ENCODE measurements around the gene DDIAS.
"Not testable (repeated sequence)": the region's sequence is repeated elsewhere in the genome, so short reads cannot be mapped to it uniquely, and the experiment has no call there.

DDIAS gene, protein sequence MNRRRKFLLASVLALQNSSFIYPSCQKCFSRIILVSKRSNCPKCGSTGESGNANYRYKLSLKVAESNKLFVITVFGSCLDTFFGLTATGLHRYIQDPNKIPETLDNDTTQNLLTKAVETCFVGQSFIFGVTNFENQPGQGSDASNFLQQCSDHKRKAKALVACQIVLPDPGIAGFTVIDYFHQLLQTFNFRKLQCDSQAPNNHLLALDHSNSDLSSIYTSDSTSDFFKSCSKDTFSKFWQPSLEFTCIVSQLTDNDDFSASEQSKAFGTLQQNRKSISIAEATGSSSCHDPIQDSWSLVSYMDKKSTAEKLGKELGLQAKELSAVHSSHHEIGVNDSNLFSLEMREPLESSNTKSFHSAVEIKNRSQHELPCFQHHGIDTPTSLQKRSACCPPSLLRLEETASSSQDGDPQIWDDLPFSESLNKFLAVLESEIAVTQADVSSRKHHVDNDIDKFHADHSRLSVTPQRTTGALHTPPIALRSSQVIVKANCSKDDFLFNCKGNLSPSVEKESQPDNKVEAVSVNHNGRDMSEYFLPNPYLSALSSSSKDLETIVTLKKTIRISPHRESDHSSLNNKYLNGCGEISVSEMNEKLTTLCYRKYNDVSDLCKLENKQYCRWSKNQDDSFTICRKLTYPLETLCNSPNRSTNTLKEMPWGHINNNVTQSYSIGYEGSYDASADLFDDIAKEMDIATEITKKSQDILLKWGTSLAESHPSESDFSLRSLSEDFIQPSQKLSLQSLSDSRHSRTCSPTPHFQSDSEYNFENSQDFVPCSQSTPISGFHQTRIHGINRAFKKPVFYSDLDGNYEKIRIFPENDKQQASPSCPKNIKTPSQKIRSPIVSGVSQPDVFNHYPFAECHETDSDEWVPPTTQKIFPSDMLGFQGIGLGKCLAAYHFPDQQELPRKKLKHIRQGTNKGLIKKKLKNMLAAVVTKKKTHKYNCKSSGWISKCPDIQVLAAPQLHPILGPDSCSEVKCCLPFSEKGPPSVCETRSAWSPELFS

DNA sequence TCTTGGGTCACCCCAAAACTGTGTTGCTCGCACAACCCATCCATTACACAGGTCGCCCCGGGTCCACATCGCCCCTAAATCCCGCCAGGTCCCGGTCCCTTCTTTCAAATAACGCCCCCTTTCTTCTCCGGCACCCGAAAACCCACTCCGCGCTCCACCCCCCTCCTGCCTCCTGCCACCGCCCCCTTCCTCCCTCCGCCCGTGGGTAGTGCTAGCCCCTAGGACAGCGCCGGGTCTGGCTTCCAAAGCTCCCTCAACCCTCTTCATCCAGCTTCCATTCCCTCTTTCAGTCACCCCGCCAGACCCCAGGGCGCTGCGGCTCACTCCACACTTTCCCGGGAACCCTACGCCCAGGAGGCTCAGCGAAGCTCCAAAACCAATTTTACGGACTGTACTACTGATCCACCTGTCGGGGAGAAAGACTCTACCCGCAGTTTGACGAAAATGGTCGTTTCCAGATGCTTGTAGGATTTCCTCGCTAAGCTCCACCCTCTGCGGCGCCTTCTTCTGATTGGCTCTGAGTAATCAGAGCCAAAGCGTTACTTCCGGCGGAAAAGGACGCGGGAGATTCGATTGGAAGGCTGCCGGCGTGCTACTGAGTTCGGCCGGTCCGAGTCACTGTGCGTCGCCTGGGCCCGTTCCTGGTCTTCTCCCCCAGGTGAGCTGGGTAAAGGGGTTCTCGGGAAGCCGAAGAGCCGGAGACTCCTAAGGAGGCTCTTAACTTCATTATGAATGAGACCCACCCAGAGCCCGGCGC lies at the start of gene DDIAS:
Gene DDIAS (plus strand): TSS at position 572 of the 757 bp plus-strand sequence. CDS start 13,003 bp downstream, outside the sequence.
- Histone ChIP-seq H3K36me3 (ENCODE audit: insufficient read depth, insufficient read length, low read length) (no peaks in the 10 kb centered on the region), H3K4me3 (ENCODE audit: insufficient read length, low read depth) (peak within 1 kb of the TSS; percentile 81), H3K9me3 (ENCODE audit: insufficient read depth, low read length) (no peaks in the 10 kb centered on the region), H3K4me1 (ENCODE audit: insufficient read depth, insufficient read length) (no peaks in the 10 kb centered on the region), H3K27me3 (ENCODE audit: insufficient read depth, insufficient read length) (no peaks in the 10 kb centered on the region), H3K9ac (ENCODE audit: insufficient read length, low read depth) (peak within 1 kb of the TSS; percentile 88)
- TF ChIP-seq SUZ12 (IDR thresholded peaks at IDR 0.05; ENCODE audit: extremely low read depth, insufficient read depth, insufficient read length) (no peak), YY1 (IDR thresholded peaks at IDR 0.05; ENCODE audit: insufficient read depth, insufficient read length) (no peak), ZNF274 (IDR thresholded peaks at IDR 0.05; ENCODE audit: low read depth, low read length) (no peak)
- DNase-seq (ENCODE audit: low read depth, low spot score) = peak; percentile 98

GRCh38 chr11:82854242-82854641 lies 47.3 kb upstream of the DDIAS start:
- no peak for DNase-seq (ENCODE audit: low read depth, low spot score)

GRCh38 chr11:82854916-82855315 lies 46.6 kb upstream of the DDIAS start:
- DNase-seq (ENCODE audit: low read depth, low spot score); H3K4me1 ChIP-seq (ENCODE audit: insufficient read depth, insufficient read length); H3K4me3 ChIP-seq (ENCODE audit: insufficient read length, low read depth); H3K36me3 ChIP-seq (ENCODE audit: insufficient read depth, insufficient read length, low read length); H3K9ac ChIP-seq (ENCODE audit: insufficient read length, low read depth); H3K27me3 ChIP-seq (ENCODE audit: insufficient read depth, insufficient read length); H3K9me3 ChIP-seq (ENCODE audit: insufficient read depth, low read length): not testable (repeated sequence)

More at GRCh38 chr11:82854242-82854641, 47.3 kb upstream of the DDIAS start:
- Histone ChIP-seq H3K4me3 (ENCODE audit: insufficient read length, low read depth) (no peak overlapping the region), H3K27me3 (ENCODE audit: insufficient read depth, insufficient read length) (no peaks in the 10 kb centered on the region), H3K36me3 (ENCODE audit: insufficient read depth, insufficient read length, low read length) (peaks cover 3% of the 10 kb centered on the region), H3K9ac (ENCODE audit: insufficient read length, low read depth) (no peak overlapping the region), H3K9me3 (ENCODE audit: insufficient read depth, low read length) (no peaks in the 10 kb centered on the region), H3K4me1 (ENCODE audit: insufficient read depth, insufficient read length) (no peaks in the 10 kb centered on the region)
- TF ChIP-seq SUZ12 (IDR thresholded peaks at IDR 0.05; ENCODE audit: extremely low read depth, insufficient read depth, insufficient read length) = no peak
- TF ChIP-seq ZNF274 (IDR thresholded peaks at IDR 0.05; ENCODE audit: low read depth, low read length) = no peak
- TF ChIP-seq YY1 (IDR thresholded peaks at IDR 0.05; ENCODE audit: insufficient read depth, insufficient read length) = no peak

DNA sequence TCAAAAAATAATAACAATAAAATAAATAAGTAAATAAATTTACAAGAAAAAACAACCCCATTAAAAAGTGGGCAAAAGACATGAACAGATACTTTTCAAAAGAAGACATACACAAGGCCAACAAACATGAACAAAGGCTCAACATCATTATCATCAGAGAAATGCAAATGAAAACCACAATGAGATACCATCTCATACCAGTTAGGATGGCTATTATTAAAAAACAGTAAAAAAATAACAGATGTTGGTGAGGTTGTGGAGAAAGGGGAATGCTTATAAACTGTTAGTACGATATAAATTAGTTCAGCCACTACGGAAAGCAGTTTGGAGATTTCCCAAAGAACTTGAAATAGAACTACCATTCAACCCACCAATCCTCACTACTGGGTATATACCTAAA lies 45.9 kb upstream of the DDIAS start:
- Histone ChIP-seq H3K9ac (ENCODE audit: insufficient read length, low read depth) (no peak overlapping the region), H3K27me3 (ENCODE audit: insufficient read depth, insufficient read length) (no peaks in the 10 kb centered on the region), H3K4me1 (ENCODE audit: insufficient read depth, insufficient read length) (no peaks in the 10 kb centered on the region), H3K36me3 (ENCODE audit: insufficient read depth, insufficient read length, low read length) (no peaks in the 10 kb centered on the region), H3K9me3 (ENCODE audit: insufficient read depth, low read length) (no peaks in the 10 kb centered on the region), H3K4me3 (ENCODE audit: insufficient read length, low read depth) (no peak overlapping the region)
- TF ChIP-seq YY1 (IDR thresholded peaks at IDR 0.05; ENCODE audit: insufficient read depth, insufficient read length) = no peak
- no peak for TF ChIP-seq SUZ12 (IDR thresholded peaks at IDR 0.05; ENCODE audit: extremely low read depth, insufficient read depth, insufficient read length)
- no peak for TF ChIP-seq ZNF274 (IDR thresholded peaks at IDR 0.05; ENCODE audit: low read depth, low read length)
- no peak for DNase-seq (ENCODE audit: low read depth, low spot score)

DNA sequence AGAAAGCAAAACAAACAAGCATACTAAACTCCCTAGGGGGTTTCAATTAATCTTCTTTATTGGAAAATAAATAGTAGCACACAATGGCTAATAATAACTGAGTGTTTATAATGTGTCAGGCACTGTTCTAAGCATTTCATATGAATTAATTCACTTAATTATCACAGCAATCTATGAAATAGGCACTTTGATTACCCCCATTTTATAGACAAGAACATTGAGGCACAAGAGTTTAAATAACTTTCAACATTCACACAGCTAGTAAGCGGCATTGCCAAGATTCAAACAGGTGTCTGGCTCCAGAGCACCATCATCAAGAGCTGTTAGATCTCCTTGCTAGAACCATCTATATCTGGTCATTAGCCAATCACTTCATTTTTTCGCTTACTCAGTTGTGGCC lies 44.4 kb upstream of the DDIAS start:
- Histone ChIP-seq H3K36me3 (ENCODE audit: insufficient read depth, insufficient read length, low read length) (no peaks in the 10 kb centered on the region), H3K4me1 (ENCODE audit: insufficient read depth, insufficient read length) (no peaks in the 10 kb centered on the region), H3K27me3 (ENCODE audit: insufficient read depth, insufficient read length) (no peaks in the 10 kb centered on the region), H3K9ac (ENCODE audit: insufficient read length, low read depth) (no peak overlapping the region), H3K4me3 (ENCODE audit: insufficient read length, low read depth) (no peak overlapping the region), H3K9me3 (ENCODE audit: insufficient read depth, low read length) (no peaks in the 10 kb centered on the region)
- no peak for TF ChIP-seq YY1 (IDR thresholded peaks at IDR 0.05; ENCODE audit: insufficient read depth, insufficient read length)
- no peak for DNase-seq (ENCODE audit: low read depth, low spot score)

- no peak for DNase-seq (ENCODE audit: low read depth, low spot score)
- Histone ChIP-seq H3K27me3 (ENCODE audit: insufficient read depth, insufficient read length) (no peaks in the 10 kb centered on the region), H3K36me3 (ENCODE audit: insufficient read depth, insufficient read length, low read length) (no peaks in the 10 kb centered on the region), H3K9me3 (ENCODE audit: insufficient read depth, low read length) (no peaks in the 10 kb centered on the region), H3K9ac (ENCODE audit: insufficient read length, low read depth) (no peak overlapping the region), H3K4me3 (ENCODE audit: insufficient read length, low read depth) (no peak overlapping the region), H3K4me1 (ENCODE audit: insufficient read depth, insufficient read length) (no peaks in the 10 kb centered on the region)
- TF ChIP-seq ZNF274 (IDR thresholded peaks at IDR 0.05; ENCODE audit: low read depth, low read length) (no peak), SUZ12 (IDR thresholded peaks at IDR 0.05; ENCODE audit: extremely low read depth, insufficient read depth, insufficient read length) (no peak), YY1 (IDR thresholded peaks at IDR 0.05; ENCODE audit: insufficient read depth, insufficient read length) (no peak)
Observed at GRCh38 chr11:82858133-82858532, 43.4 kb upstream of the DDIAS start.
